Activated naive CD8-positive, alpha-beta T cell (primary cell): ENCODE data around the gene LCN10.

Experiments used
- H3K27ac Mint-ChIP-seq: one replicate; pipeline ENCODE4 v1.8.0; 2021; ENCODE audit warnings: mixed read lengths
- H3K27me3 Mint-ChIP-seq: one replicate; pipeline ENCODE4 v1.8.0; 2021; ENCODE audit warnings: mixed read lengths
- H3K36me3 Mint-ChIP-seq: one replicate; pipeline ENCODE4 v1.8.0; 2021; ENCODE audit warnings: mixed read lengths
- H3K4me1 Mint-ChIP-seq: one replicate; pipeline ENCODE4 v1.8.0; 2021; ENCODE audit warnings: low read depth, mixed read lengths
- H3K4me3 Mint-ChIP-seq: one replicate; pipeline ENCODE4 v1.8.0; 2021; ENCODE audit warnings: mild to moderate bottlenecking, mixed read lengths
- H3K9me3 Mint-ChIP-seq: one replicate; pipeline ENCODE4 v1.8.0; 2021; ENCODE audit warnings: low read depth, mixed read lengths

LCN10 gene

GRCh38 chr9:136740491-136740890 lies 2.2 kb downstream of the LCN10 start:
- H3K27ac Mint-ChIP-seq = peak overlapping the region; percentile 77
- peak overlapping the region; percentile 59 for H3K4me3 Mint-ChIP-seq
- no peaks in the 10 kb centered on the region for H3K9me3 Mint-ChIP-seq

GRCh38 chr9:136740069-136740468 lies 2.7 kb downstream of the LCN10 start:
- Mint-ChIP-seq H3K4me1 (peaks cover 8% of the 10 kb centered on the region), H3K27ac (no peak overlapping the region), H3K9me3 (no peaks in the 10 kb centered on the region), H3K4me3 (no peak overlapping the region), H3K36me3 (no peaks in the 10 kb centered on the region), H3K27me3 (no peaks in the 10 kb centered on the region)

More at GRCh38 chr9:136740491-136740890, 2.2 kb downstream of the LCN10 start:
- H3K36me3 Mint-ChIP-seq = no peaks in the 10 kb centered on the region
- peaks cover 8% of the 10 kb centered on the region for H3K4me1 Mint-ChIP-seq
- H3K27me3 Mint-ChIP-seq = no peaks in the 10 kb centered on the region

GRCh38 chr9:136739509-136739908 lies 3.2 kb downstream of the LCN10 start:
- no peak overlapping the region for H3K27ac Mint-ChIP-seq
- no peak overlapping the region for H3K4me3 Mint-ChIP-seq
- H3K27me3 Mint-ChIP-seq = no peaks in the 10 kb centered on the region
- H3K36me3 Mint-ChIP-seq = no peaks in the 10 kb centered on the region
- no peaks in the 10 kb centered on the region for H3K9me3 Mint-ChIP-seq
- H3K4me1 Mint-ChIP-seq = peaks cover 10% of the 10 kb centered on the region

- no peak overlapping the region for H3K27ac Mint-ChIP-seq
- H3K4me3 Mint-ChIP-seq = no peak overlapping the region
- no peaks in the 10 kb centered on the region for H3K27me3 Mint-ChIP-seq
- H3K36me3 Mint-ChIP-seq = no peaks in the 10 kb centered on the region
- no peaks in the 10 kb centered on the region for H3K9me3 Mint-ChIP-seq
- H3K4me1 Mint-ChIP-seq = peaks cover 10% of the 10 kb centered on the region
These were observed 3.8 kb downstream of the LCN10 start for GRCh38 chr9:136738960-136739359.

- no peaks in the 10 kb centered on the region for H3K9me3 Mint-ChIP-seq
- no peaks in the 10 kb centered on the region for H3K36me3 Mint-ChIP-seq
- no peak overlapping the region for H3K4me3 Mint-ChIP-seq
- H3K27me3 Mint-ChIP-seq = no peaks in the 10 kb centered on the region
- no peak overlapping the region for H3K27ac Mint-ChIP-seq
- peaks cover 7% of the 10 kb centered on the region for H3K4me1 Mint-ChIP-seq
These were observed 6.8 kb downstream of the LCN10 start for GRCh38 chr9:136735812-136736480.

- no peak overlapping the region for H3K4me3 Mint-ChIP-seq
- H3K4me1 Mint-ChIP-seq = peaks cover 5% of the 10 kb centered on the region
- H3K27ac Mint-ChIP-seq = no peak overlapping the region
- no peaks in the 10 kb centered on the region for H3K9me3 Mint-ChIP-seq
- H3K27me3 Mint-ChIP-seq = no peaks in the 10 kb centered on the region
- no peaks in the 10 kb centered on the region for H3K36me3 Mint-ChIP-seq
These were observed 7.8 kb downstream of the LCN10 start for GRCh38 chr9:136734837-136735496.

GRCh38 chr9:136733611-136734010 lies 9.1 kb downstream of the LCN10 start:
- no peaks in the 10 kb centered on the region for H3K36me3 Mint-ChIP-seq
- H3K27me3 Mint-ChIP-seq = no peaks in the 10 kb centered on the region
- H3K4me1 Mint-ChIP-seq = peaks cover 9% of the 10 kb centered on the region
- H3K27ac Mint-ChIP-seq = no peak overlapping the region
- no peak overlapping the region for H3K4me3 Mint-ChIP-seq
- H3K9me3 Mint-ChIP-seq = no peaks in the 10 kb centered on the region

GRCh38 chr9:136732444-136733178 lies 10.1 kb downstream of the LCN10 start:
- no peaks in the 10 kb centered on the region for H3K36me3 Mint-ChIP-seq
- no peak overlapping the region for H3K4me3 Mint-ChIP-seq
- H3K4me1 Mint-ChIP-seq = peaks cover 9% of the 10 kb centered on the region
- no peaks in the 10 kb centered on the region for H3K9me3 Mint-ChIP-seq
- no peaks in the 10 kb centered on the region for H3K27me3 Mint-ChIP-seq
- peak overlapping the region; percentile 16 for H3K27ac Mint-ChIP-seq

GRCh38 chr9:136729926-136730325 lies 12.8 kb downstream of the LCN10 start:
- H3K27me3 Mint-ChIP-seq = no peaks in the 10 kb centered on the region
- H3K36me3 Mint-ChIP-seq = peaks cover 7% of the 10 kb centered on the region
- no peak overlapping the region for H3K27ac Mint-ChIP-seq
- H3K4me1 Mint-ChIP-seq = peaks cover 24% of the 10 kb centered on the region
- H3K4me3 Mint-ChIP-seq = peak overlapping the region; percentile 74
- H3K9me3 Mint-ChIP-seq = no peaks in the 10 kb centered on the region

- Mint-ChIP-seq H3K4me1 (peaks cover 28% of the 10 kb centered on the region), H3K27ac (no peak overlapping the region), H3K4me3 (peak overlapping the region; percentile 74), H3K9me3 (no peaks in the 10 kb centered on the region), H3K36me3 (peaks cover 7% of the 10 kb centered on the region), H3K27me3 (no peaks in the 10 kb centered on the region)
These were observed 13.6 kb downstream of the LCN10 start for GRCh38 chr9:136729144-136729543.

GRCh38 chr9:136728548-136729123 lies 14.1 kb downstream of the LCN10 start:
- Mint-ChIP-seq H3K4me1 (peaks cover 31% of the 10 kb centered on the region), H3K9me3 (no peaks in the 10 kb centered on the region), H3K27ac (no peak overlapping the region), H3K36me3 (peaks cover 7% of the 10 kb centered on the region), H3K4me3 (peak overlapping the region; percentile 74), H3K27me3 (no peaks in the 10 kb centered on the region)

GRCh38 chr9:136728080-136728547 lies 14.6 kb downstream of the LCN10 start:
- Mint-ChIP-seq H3K4me1 (peaks cover 31% of the 10 kb centered on the region), H3K27me3 (no peaks in the 10 kb centered on the region), H3K36me3 (peaks cover 7% of the 10 kb centered on the region), H3K27ac (no peak overlapping the region), H3K9me3 (no peaks in the 10 kb centered on the region), H3K4me3 (peak overlapping the region; percentile 66)

- H3K4me1 Mint-ChIP-seq = peaks cover 28% of the 10 kb centered on the region
- H3K9me3 Mint-ChIP-seq = no peaks in the 10 kb centered on the region
These were observed 16.0 kb downstream of the LCN10 start for GRCh38 chr9:136726631-136727191.

GRCh38 chr9:136726118-136726517 lies 16.6 kb downstream of the LCN10 start:
- Mint-ChIP-seq H3K36me3 (peaks cover 7% of the 10 kb centered on the region), H3K9me3 (no peaks in the 10 kb centered on the region), H3K4me1 (peaks cover 29% of the 10 kb centered on the region), H3K27ac (peak overlapping the region; percentile 97), H3K4me3 (peak overlapping the region; percentile 99), H3K27me3 (no peaks in the 10 kb centered on the region)

More at GRCh38 chr9:136726631-136727191, 16.0 kb downstream of the LCN10 start:
- peak overlapping the region; percentile 97 for H3K27ac Mint-ChIP-seq
- peak overlapping the region; percentile 99 for H3K4me3 Mint-ChIP-seq
- H3K36me3 Mint-ChIP-seq = peaks cover 7% of the 10 kb centered on the region
- no peaks in the 10 kb centered on the region for H3K27me3 Mint-ChIP-seq
